ENCODE results near the gene DGKI. TPM values are rescaled to one million over a fixed set of nuclear protein-coding genes. Genes with fewer than 3 reads are reported as not detected.

DGKI gene
- total RNA-seq, 4 donors from 2014 or later, result 0.42 to 6.2 (median 2.0) TPM

DNA sequence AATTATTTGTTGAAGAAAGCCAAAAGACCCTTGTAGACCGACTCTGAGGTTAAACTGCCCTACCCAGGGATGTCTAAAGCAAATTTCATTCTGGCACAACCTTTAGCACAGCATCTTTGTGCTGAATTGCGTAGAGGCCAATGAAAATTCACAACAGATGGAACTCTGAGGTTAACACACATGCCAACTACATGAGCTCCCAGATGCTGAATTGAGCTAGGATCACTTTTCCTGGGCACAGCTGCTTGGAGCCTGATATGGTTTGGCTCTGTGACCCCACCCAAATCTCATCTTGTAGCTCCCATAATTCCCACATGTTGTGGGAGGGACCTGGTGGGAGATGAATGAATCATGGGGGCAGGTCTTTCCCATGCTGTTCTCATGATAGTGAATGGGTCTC is 345.2 kb downstream of the DGKI start:
- no peaks in the 10 kb centered on the region for H3K9me3 ChIP-seq
- no peak for TF ChIP-seq POLR2A (IDR thresholded peaks at IDR 0.05)
- TF ChIP-seq, protein P1, sequence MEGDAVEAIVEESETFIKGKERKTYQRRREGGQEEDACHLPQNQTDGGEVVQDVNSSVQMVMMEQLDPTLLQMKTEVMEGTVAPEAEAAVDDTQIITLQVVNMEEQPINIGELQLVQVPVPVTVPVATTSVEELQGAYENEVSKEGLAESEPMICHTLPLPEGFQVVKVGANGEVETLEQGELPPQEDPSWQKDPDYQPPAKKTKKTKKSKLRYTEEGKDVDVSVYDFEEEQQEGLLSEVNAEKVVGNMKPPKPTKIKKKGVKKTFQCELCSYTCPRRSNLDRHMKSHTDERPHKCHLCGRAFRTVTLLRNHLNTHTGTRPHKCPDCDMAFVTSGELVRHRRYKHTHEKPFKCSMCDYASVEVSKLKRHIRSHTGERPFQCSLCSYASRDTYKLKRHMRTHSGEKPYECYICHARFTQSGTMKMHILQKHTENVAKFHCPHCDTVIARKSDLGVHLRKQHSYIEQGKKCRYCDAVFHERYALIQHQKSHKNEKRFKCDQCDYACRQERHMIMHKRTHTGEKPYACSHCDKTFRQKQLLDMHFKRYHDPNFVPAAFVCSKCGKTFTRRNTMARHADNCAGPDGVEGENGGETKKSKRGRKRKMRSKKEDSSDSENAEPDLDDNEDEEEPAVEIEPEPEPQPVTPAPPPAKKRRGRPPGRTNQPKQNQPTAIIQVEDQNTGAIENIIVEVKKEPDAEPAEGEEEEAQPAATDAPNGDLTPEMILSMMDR (IDR thresholded peaks at IDR 0.05), result no peak
- no peak for TF ChIP-seq EP300 (IDR thresholded peaks at IDR 0.05)
- no peak for TF ChIP-seq POLR2AphosphoS5 (IDR thresholded peaks at IDR 0.05)
- H3K4me3 ChIP-seq, result no peak overlapping the region
- DNase-seq (ENCODE audit: low spot score in 2 of 2), result no peak
- H3K4me1 ChIP-seq, result no peaks in the 10 kb centered on the region
- 80% methylated on average over 2 of the region's 2 CpGs for WGBS
- no peaks in the 10 kb centered on the region for H3K27me3 ChIP-seq
- H3K36me3 ChIP-seq, result no peaks in the 10 kb centered on the region
- H3K27ac ChIP-seq, result no peak overlapping the region

DNA sequence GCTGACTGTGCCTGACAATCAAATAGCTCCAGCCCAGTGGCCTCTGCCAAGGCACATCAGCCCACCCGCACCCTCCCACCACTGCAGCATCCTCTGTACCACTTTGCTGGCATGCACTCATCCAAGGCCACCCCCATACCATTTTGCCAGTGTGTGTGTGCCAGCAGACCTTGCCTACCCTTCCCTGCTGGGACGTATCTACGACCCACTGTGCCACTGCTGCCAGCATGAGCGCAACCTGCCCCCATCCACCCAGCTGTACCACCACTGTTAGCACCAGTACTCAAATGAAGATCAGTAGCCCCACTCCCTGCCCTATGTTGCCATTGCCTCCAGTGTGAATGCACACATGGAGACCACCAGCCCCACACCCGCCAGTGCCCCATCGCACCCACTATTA is 353.9 kb downstream of the DGKI start:
- no peaks in the 10 kb centered on the region for H3K36me3 ChIP-seq
- TF ChIP-seq, protein P1 (IDR thresholded peaks at IDR 0.05), result no peak
- TF ChIP-seq POLR2A (IDR thresholded peaks at IDR 0.05), result no peak
- TF ChIP-seq EP300 (IDR thresholded peaks at IDR 0.05), result no peak
- no peak for TF ChIP-seq POLR2AphosphoS5 (IDR thresholded peaks at IDR 0.05)
- H3K9me3 ChIP-seq, result peaks cover 5% of the 10 kb centered on the region
- H3K4me3 ChIP-seq, result no peak overlapping the region
- no peak for DNase-seq (ENCODE audit: low spot score in 2 of 2)
- 95% methylated on average over 6 of the region's 6 CpGs for WGBS
- H3K4me1 ChIP-seq, result no peaks in the 10 kb centered on the region
- H3K27ac ChIP-seq, result no peak overlapping the region
- no peaks in the 10 kb centered on the region for H3K27me3 ChIP-seq

- no peak for TF ChIP-seq EP300 (IDR thresholded peaks at IDR 0.05)
- no peak for TF ChIP-seq POLR2AphosphoS5 (IDR thresholded peaks at IDR 0.05)
- no peak for TF ChIP-seq POLR2A (IDR thresholded peaks at IDR 0.05)
- TF ChIP-seq, protein P1 (IDR thresholded peaks at IDR 0.05), result no peak
- Histone ChIP-seq H3K4me1 (no peaks in the 10 kb centered on the region), H3K36me3 (no peaks in the 10 kb centered on the region), H3K27me3 (no peaks in the 10 kb centered on the region), H3K4me3 (no peak overlapping the region), H3K9me3 (peaks cover 5% of the 10 kb centered on the region), H3K27ac (no peak overlapping the region)
- no peak for DNase-seq (ENCODE audit: low spot score in 2 of 2)
- 88% methylated on average over 2 of the region's 2 CpGs for WGBS
Observed at GRCh38 chr7:137489880-137490279, 356.9 kb downstream of the DGKI start.

GRCh38 chr7:137488038-137488437 is 358.7 kb downstream of the DGKI start:
- H3K4me3 ChIP-seq, result no peak overlapping the region
- H3K27me3 ChIP-seq, result no peaks in the 10 kb centered on the region
- no peak overlapping the region for H3K27ac ChIP-seq
- TF ChIP-seq EP300 (IDR thresholded peaks at IDR 0.05) (no peak), POLR2AphosphoS5 (IDR thresholded peaks at IDR 0.05) (no peak), POLR2A (IDR thresholded peaks at IDR 0.05) (no peak)
- TF ChIP-seq, protein P1 (IDR thresholded peaks at IDR 0.05), result no peak
- H3K36me3 ChIP-seq, result no peaks in the 10 kb centered on the region
- H3K9me3 ChIP-seq, result no peaks in the 10 kb centered on the region
- no peaks in the 10 kb centered on the region for H3K4me1 ChIP-seq
- 65% methylated on average over 1 of the region's 1 CpG for WGBS
- DNase-seq (ENCODE audit: low spot score in 2 of 2), result no peak

DNA sequence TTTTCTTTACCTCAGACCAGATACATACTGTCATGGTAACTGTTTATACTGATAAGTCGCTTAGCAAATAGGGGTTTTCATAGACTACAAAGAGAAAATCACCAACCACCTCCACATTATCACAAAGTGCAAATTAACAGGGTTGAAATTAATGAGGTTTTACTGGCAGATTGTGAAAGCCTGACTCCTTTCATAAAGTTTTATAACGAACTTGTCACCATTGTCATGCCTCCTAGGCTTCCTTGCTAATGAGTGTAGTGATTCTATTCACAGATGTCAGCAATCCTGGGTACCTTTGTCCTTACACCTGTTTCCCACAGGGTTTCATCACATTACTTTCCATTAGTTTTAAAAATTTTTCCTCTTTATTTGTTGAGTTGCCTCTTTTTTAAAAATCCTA is 361.0 kb downstream of the DGKI start:
- DNase-seq (ENCODE audit: low spot score in 2 of 2), result no peak
- Histone ChIP-seq H3K9me3 (no peaks in the 10 kb centered on the region), H3K27ac (no peak overlapping the region), H3K4me3 (no peak overlapping the region), H3K36me3 (no peaks in the 10 kb centered on the region), H3K27me3 (no peaks in the 10 kb centered on the region), H3K4me1 (no peaks in the 10 kb centered on the region)
- whole genome bisulfite sequencing, result 66% methylated on average over 2 of the region's 2 CpGs
- TF ChIP-seq POLR2AphosphoS5 (IDR thresholded peaks at IDR 0.05) (no peak), EP300 (IDR thresholded peaks at IDR 0.05) (no peak), POLR2A (IDR thresholded peaks at IDR 0.05) (no peak)
- TF ChIP-seq, protein P1 (IDR thresholded peaks at IDR 0.05), result no peak

All from suprapubic skin (tissue), 4 donors.